ENCODE measurements around the gene RPS5. TPM values are rescaled to one million over a fixed set of nuclear protein-coding genes. Genes with fewer than 3 reads are reported as not detected.

RPS5 gene
- total RNA-seq, 1 donor from 2014 or later, result 2,403 TPM

DNA sequence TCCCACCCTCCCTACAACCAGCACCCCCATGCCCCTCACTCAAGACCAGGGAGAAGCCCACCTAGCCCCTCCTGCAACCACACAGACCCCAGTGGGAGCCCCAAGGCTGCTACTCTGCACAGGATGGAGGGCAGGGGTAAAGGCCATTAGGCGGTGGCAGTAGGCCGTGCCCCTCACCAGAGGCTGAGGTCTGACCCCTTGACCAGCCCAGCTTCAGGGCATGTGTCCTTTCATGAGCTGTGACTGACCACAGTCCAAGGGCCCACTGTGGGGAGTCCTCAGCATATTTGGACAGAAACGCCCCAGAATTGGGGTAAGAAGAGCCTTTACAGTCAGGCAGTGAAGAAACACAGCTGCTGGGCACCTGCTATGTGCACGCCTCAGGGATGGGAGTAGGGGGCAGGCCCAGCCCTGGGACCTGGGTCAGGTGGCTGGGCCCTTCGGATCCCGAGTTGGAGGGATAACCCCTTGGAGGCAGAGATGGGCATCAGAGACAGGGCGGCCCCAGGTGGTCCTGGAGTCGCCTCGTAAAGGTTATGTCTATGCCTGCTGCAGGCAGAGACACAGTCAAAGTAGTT lies 1.7 kb upstream of the RPS5 start:
- Histone ChIP-seq H3K36me3 (ENCODE audit: control insufficient read depth, insufficient read depth, low read length) (no peaks in the 10 kb centered on the region), H3K27me3 (ENCODE audit: control insufficient read depth, insufficient read depth, low read length) (no peaks in the 10 kb centered on the region), H3K4me3 (ENCODE audit: low read depth, low read length) (no peak overlapping the region)
- no peak for DNase-seq (ENCODE audit: low read depth)
- TF ChIP-seq, protein P1, sequence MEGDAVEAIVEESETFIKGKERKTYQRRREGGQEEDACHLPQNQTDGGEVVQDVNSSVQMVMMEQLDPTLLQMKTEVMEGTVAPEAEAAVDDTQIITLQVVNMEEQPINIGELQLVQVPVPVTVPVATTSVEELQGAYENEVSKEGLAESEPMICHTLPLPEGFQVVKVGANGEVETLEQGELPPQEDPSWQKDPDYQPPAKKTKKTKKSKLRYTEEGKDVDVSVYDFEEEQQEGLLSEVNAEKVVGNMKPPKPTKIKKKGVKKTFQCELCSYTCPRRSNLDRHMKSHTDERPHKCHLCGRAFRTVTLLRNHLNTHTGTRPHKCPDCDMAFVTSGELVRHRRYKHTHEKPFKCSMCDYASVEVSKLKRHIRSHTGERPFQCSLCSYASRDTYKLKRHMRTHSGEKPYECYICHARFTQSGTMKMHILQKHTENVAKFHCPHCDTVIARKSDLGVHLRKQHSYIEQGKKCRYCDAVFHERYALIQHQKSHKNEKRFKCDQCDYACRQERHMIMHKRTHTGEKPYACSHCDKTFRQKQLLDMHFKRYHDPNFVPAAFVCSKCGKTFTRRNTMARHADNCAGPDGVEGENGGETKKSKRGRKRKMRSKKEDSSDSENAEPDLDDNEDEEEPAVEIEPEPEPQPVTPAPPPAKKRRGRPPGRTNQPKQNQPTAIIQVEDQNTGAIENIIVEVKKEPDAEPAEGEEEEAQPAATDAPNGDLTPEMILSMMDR (IDR thresholded peaks at IDR 0.05; ENCODE audit: insufficient read depth, low read length, poor library complexity, severe bottlenecking), result no peak

DNA sequence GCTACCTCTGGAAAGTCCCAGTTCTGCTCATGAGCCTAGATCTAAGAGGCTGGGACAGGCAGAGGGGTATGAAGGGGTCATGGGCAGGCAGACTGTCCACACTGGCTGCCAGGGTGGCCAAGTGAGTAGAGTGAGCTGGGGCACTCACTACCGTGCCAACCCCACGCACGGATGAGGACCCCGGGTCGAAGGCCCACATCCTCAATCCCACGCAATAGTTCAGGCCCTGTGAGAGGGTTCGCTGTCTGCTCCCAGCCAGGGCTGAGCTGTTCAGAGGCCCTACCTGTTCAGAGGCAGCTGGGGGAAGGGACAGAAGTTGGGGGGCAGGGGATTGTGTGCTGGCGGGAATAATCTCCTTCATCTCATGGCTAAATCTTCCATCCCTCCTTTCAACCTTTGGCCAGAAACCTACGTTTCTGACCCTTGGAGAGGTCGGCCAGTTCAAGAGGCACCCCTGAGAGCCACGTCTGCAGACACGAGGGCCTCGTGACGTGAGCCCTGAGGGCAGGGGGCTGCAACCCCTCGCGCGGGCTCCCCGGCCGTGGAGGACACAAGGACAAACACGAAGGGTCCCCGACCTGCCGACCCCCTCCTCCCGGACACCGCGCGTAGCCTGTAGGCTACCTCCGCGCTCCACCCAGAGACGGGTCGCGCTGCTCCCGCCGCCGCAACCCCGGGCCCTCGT lies 1.0 kb upstream of the RPS5 start:
- TF ChIP-seq, protein P1 (IDR thresholded peaks at IDR 0.05; ENCODE audit: insufficient read depth, low read length, poor library complexity, severe bottlenecking), result no peak
- H3K4me3 ChIP-seq (ENCODE audit: low read depth, low read length), result peak overlapping the region; percentile 51
- H3K27me3 ChIP-seq (ENCODE audit: control insufficient read depth, insufficient read depth, low read length), result no peaks in the 10 kb centered on the region
- DNase-seq (ENCODE audit: low read depth), result no peak
- H3K36me3 ChIP-seq (ENCODE audit: control insufficient read depth, insufficient read depth, low read length), result no peaks in the 10 kb centered on the region

DNA sequence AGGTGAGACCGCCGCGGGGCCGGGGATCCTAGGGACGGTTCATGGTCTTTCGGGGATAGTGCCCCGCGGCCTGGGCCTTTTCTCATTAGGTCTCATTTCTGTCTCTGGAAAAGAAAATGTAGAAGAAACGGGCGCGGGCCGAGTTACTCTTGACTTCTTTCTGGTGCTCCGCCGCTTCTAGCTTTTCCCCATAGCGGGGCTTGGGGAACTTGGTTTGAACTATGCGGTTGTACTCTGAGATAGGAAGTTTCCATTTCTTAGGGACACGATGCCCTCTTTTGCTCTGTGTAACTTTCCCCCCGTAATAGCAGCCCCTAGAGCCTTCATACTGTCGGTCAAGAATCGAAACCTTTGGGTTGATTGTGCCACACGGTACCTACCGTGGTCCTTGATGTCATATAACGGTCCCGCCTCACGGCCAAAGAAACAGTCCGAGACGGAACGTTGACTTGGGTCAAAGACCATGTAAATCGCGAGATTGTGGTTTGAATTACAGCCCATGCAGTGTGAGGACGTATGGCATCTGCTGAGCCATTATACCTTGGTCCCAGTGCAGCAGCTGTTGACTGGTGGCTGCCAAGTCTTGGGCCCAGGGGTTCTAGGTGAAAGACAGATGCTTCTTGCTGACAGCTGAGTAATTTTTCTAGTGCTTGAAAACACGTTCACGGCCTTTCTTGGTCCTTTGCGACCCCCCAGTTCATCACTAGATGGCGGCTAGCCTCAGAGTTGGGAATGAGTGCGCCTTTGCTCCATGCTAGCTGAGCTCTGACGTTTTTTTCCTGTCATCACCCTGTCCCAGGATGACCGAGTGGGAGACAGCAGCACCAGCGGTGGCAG lies 487 bp downstream of the RPS5 start:
- DNase-seq (ENCODE audit: low read depth), result no peak
- no peaks in the 10 kb centered on the region for H3K36me3 ChIP-seq (ENCODE audit: control insufficient read depth, insufficient read depth, low read length)
- no peaks in the 10 kb centered on the region for H3K27me3 ChIP-seq (ENCODE audit: control insufficient read depth, insufficient read depth, low read length)
- TF ChIP-seq, protein P1 (IDR thresholded peaks at IDR 0.05; ENCODE audit: insufficient read depth, low read length, poor library complexity, severe bottlenecking), result peak; percentile 5
- H3K4me3 ChIP-seq (ENCODE audit: low read depth, low read length), result peak overlapping the region; percentile 51

DNA sequence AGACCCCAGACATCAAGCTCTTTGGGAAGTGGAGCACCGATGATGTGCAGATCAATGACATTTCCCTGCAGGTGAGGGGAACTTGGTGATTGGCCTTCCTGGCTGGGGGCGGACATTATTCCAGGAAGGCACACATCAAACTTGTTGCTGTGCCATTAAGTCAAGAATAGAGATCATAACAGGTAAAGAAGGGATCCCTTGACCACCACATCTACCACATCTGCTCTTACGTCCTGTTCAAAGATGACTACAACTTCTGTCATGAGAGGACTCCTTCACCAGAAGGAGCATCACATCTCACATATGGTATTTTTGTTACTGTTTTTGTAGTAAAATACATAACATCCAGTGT lies 1.1 kb downstream of the RPS5 start:
- no peak for DNase-seq (ENCODE audit: low read depth)
- Histone ChIP-seq H3K36me3 (ENCODE audit: control insufficient read depth, insufficient read depth, low read length) (peaks cover 5% of the 10 kb centered on the region), H3K27me3 (ENCODE audit: control insufficient read depth, insufficient read depth, low read length) (no peaks in the 10 kb centered on the region), H3K4me3 (ENCODE audit: low read depth, low read length) (peak overlapping the region; percentile 51)
- TF ChIP-seq, protein P1 (IDR thresholded peaks at IDR 0.05; ENCODE audit: insufficient read depth, low read length, poor library complexity, severe bottlenecking), result no peak

DNA sequence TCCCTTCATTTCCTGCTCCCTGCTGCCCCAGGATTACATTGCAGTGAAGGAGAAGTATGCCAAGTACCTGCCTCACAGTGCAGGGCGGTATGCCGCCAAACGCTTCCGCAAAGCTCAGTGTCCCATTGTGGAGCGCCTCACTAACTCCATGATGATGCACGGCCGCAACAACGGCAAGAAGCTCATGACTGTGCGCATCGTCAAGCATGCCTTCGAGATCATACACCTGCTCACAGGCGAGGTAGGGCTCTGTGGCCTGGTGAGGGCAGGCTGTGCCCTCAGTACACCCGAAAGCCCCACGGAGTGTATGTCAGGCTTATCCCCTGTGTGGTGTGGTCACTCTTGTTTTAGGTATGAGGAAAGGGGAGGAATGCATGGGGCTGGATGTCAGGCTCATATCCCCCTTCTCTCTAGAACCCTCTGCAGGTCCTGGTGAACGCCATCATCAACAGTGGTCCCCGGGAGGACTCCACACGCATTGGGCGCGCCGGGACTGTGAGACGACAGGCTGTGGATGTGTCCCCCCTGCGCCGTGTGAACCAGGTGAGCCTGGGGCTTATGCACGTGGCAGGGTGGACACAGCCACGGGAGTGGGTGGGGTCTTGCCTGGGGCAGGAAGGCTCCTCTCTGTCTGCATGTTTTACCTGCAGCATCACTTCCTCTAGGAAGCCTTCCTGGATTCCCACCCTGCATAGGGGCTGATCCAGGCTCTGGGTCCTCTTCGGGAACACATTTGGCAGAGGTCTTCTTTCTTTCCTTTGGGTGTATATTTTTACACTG lies 6.1 kb downstream of the RPS5 start:
- Histone ChIP-seq H3K36me3 (ENCODE audit: control insufficient read depth, insufficient read depth, low read length) (peaks cover 10% of the 10 kb centered on the region), H3K27me3 (ENCODE audit: control insufficient read depth, insufficient read depth, low read length) (peaks cover 22% of the 10 kb centered on the region), H3K4me3 (ENCODE audit: low read depth, low read length) (no peak overlapping the region)
- TF ChIP-seq, protein P1 (IDR thresholded peaks at IDR 0.05; ENCODE audit: insufficient read depth, low read length, poor library complexity, severe bottlenecking), result no peak
- no peak for DNase-seq (ENCODE audit: low read depth)

All from kidney epithelial cell (primary cell).